HepG2 (cell line): Measurements from ENCODE around the gene GALNT15. TPM values are rescaled to one million over a fixed set of nuclear protein-coding genes. Genes with fewer than 3 reads are reported as not detected.

ENCODE experiments used
- ATAC-seq: fragments of 200-7000 bp; cut with Tn5 transposase; 3 replicates; pipeline ENCODE4 v1.9.1; 2020; ENCODE audit warnings: mild to moderate bottlenecking, moderate library complexity
- BruUV-seq: library from RNA; stranded (reverse); fragments of 400-500 nt; replicated peaks from 2 replicates; lab custom pipeline; 2021; lab: Mats Ljungman, UMichigan
- CTCF ChIA-PET: fragments of 300-600 bp; formaldehyde crosslinking; extraction: SDS; loops from one replicate; lab custom pipeline; 2021; ENCODE audit warnings: low total read pairs, inconsistent platforms, low intra/inter-chr PET ratio; lab: Yijun Ruan, JAX
- POLR2A ChIA-PET: fragments of 350-600 bp; sonication (Branson Sonifier 250); formaldehyde crosslinking; loops from one replicate; lab custom pipeline; 2020; ENCODE audit warnings: antibody characterized with exemption, inconsistent platforms; lab: Yijun Ruan, JAX
- DNase-seq: peaks from one replicate; pipeline ENCODE4 v3.0.0-alpha.2; 2015; ENCODE audit warnings: low spot score
- FAIRE-seq: peaks from 3 replicates; lab custom pipeline; 2011; peaks lifted over from hg19 to GRCh38; lab: Jason Lieb, UNC
- H2AFZ ChIP-seq: one replicate; pipeline ENCODE4 v1.6.1; 2011; ENCODE audit warnings: low read length, inconsistent platforms
- H3K27ac ChIP-seq: fragments of 300-600 bp; 3 replicates; pipeline ENCODE4 v1.8.0; 2011; ENCODE audit warnings: mixed run types, mild to moderate bottlenecking, mixed read lengths, low read length, inconsistent platforms; ENCODE audit not compliant: insufficient read depth; ENCODE audit errors: extremely low read length
- H3K27me3 ChIP-seq, 2 experiments: fragments of 200-600 bp in 1 of 2; 2 replicates in 1 of 2; 3 replicates in 1 of 2; pipeline versions ENCODE4 v1.6.0 to v1.8.0; 2011; ENCODE audit warnings: low read length in 2 of 2, mild to moderate bottlenecking in 2 of 2, moderate library complexity in 2 of 2, inconsistent platforms in 1 of 2; ENCODE audit not compliant: insufficient read depth in 2 of 2, control insufficient read depth in 1 of 2
- H3K36me3 ChIP-seq, 2 experiments: fragments of 200-600 bp in 1 of 2; replicated peaks in 1 of 2; 2 replicates in 1 of 2; 3 replicates in 1 of 2; pipeline versions ENCODE4 v1.5.1 to v1.8.0; 2011; ENCODE audit warnings: low read length in 2 of 2, inconsistent platforms in 1 of 2; ENCODE audit not compliant: insufficient read depth in 2 of 2, control insufficient read depth in 1 of 2
- H3K4me1 ChIP-seq: 2 replicates; pipeline ENCODE4 v1.5.1; 2012; ENCODE audit warnings: low read length, inconsistent platforms; ENCODE audit not compliant: insufficient read depth
- H3K4me2 ChIP-seq: 2 replicates; pipeline ENCODE4 v1.6.0; 2011; ENCODE audit warnings: low read depth, low read length, inconsistent platforms
- H3K4me3 ChIP-seq, 3 experiments: fragments of 200-600 bp in 1 of 3; sonication (generic), shearing (Covaris generic) in 1 of 3; replicated peaks in 1 of 3; 2 replicates each; pipeline ENCODE4 v1.5.1; 2011 to 2016; ENCODE audit warnings: low read length in 3 of 3, inconsistent platforms in 2 of 3, low read depth in 2 of 3, mild to moderate bottlenecking in 2 of 3, control low read depth in 1 of 3, mixed read lengths in 1 of 3; ENCODE audit not compliant: insufficient read depth in 1 of 3
- H3K79me2 ChIP-seq: one replicate; pipeline ENCODE4 v1.6.1; 2011; ENCODE audit warnings: low read length, inconsistent platforms; ENCODE audit not compliant: insufficient read depth
- H3K9ac ChIP-seq: 2 replicates; pipeline ENCODE4 v1.6.0; 2011; ENCODE audit warnings: mild to moderate bottlenecking, low read depth, low read length, inconsistent platforms; ENCODE audit not compliant: insufficient read depth
- H3K9me3 ChIP-seq: 2 replicates; pipeline ENCODE4 v1.5.1; 2012; ENCODE audit warnings: mild to moderate bottlenecking, low read length
- H4K20me1 ChIP-seq: 2 replicates; pipeline ENCODE4 v1.6.0; 2011; ENCODE audit warnings: inconsistent platforms, mild to moderate bottlenecking, low read length, moderate library complexity; ENCODE audit not compliant: insufficient read depth
- GATA4 ChIP-seq: sonication (generic); IDR thresholded peaks from 2 replicates; pipeline ENCODE4 v1.6.1; 2016; ENCODE audit warnings: antibody characterized with exemption, low read depth, borderline replicate concordance
- ZFX ChIP-seq: sonication (generic); formaldehyde crosslinking; IDR thresholded peaks from 2 replicates; pipeline ENCODE4 v1.4.0; 2020; ENCODE audit warnings: mild to moderate bottlenecking, low read depth, missing genetic modification reagents, moderate library complexity
- ZKSCAN1 ChIP-seq: fragments of 150-350 bp; IDR thresholded peaks from 2 replicates; pipeline ENCODE4 v1.6.1; 2014; ENCODE audit warnings: low read length
- ZNF124 ChIP-seq: sonication (generic); formaldehyde crosslinking; IDR thresholded peaks from 2 replicates; pipeline ENCODE4 v1.4.0; 2020; ENCODE audit warnings: missing genetic modification reagents
- ZNF207 ChIP-seq: fragments of 450-650 bp; IDR thresholded peaks from 2 replicates; pipeline ENCODE4 v1.6.1; 2016; ENCODE audit warnings: antibody characterized with exemption, borderline replicate concordance
- ZNF768 ChIP-seq: sonication (generic); formaldehyde crosslinking; IDR thresholded peaks from 2 replicates; pipeline ENCODE4 v1.4.0; 2020; ENCODE audit warnings: missing genetic modification reagents
- ZNF777 ChIP-seq: sonication (generic); formaldehyde crosslinking; IDR thresholded peaks from 2 replicates; pipeline ENCODE4 v1.4.0; 2020; ENCODE audit warnings: missing genetic modification reagents
- ZNF792 ChIP-seq: IDR thresholded peaks from 2 replicates; pipeline ENCODE4 v1.6.1; 2016
- WGBS: methylation state at CpG from one replicate; pipeline ENCODE4 v1.1.6; 2017; ENCODE audit warnings: low lambda C conversion rate; 5-methylcytosine and 5-hydroxymethylcytosine counted together
- in situ Hi-C: cut with HindIII; loops from 2 replicates; pipeline ENCODE4 v1.10.0; 2017; ENCODE audit warnings: low pct_unique_long_range_greater_than_20kb; ENCODE audit not compliant: extremely low pct_ligation_motif_present
- intact Hi-C: fragments of 100-400 bp; cut with micrococcal nuclease; formaldehyde crosslinking; loops from one replicate; pipeline ENCODE4 v1.10.0; 2022; ENCODE audit not compliant: unreplicated experiment
- polyA plus RNA-seq, 8 experiments: library from polyadenylated mRNA; depleted of rRNA in 3 of 8; stranded (reverse) in 7 of 8; unstranded in 1 of 8; fragments of >200 nt; fragmentation: Illumina TruSeq in 4 of 8; extraction: Trizol in 4 of 8; gene quantifications; 2 replicates each; pipeline versions ENCODE4 v1.2.1 to v1.2.3, GENCODE V29; 2011 to 2016; ENCODE audit warnings: low read depth in 4 of 8, missing spikeins in 1 of 8, mixed read lengths in 1 of 8; ENCODE audit not compliant: insufficient read depth in 1 of 8
- total RNA-seq, 5 experiments: library from RNA; depleted of rRNA; stranded (reverse); fragments of >200 nt; fragmentation: Illumina TruSeq; extraction: Trizol; gene quantifications; 2 replicates each; pipeline ENCODE4 v1.2.3, GENCODE V29; 2016; ENCODE audit warnings: low read depth in 1 of 5
- TF ChIP-seq, protein P1 (sequence below): sonication (generic); formaldehyde crosslinking; IDR thresholded peaks from 2 replicates; pipeline ENCODE4 v1.5.0; 2020; ENCODE audit warnings: mild to moderate bottlenecking, missing genetic modification reagents, borderline replicate concordance
- TF ChIP-seq, protein P2 (sequence below): sonication (generic); formaldehyde crosslinking; IDR thresholded peaks from 2 replicates; pipeline ENCODE4 v1.8.1; 2022; ENCODE audit warnings: low read depth, mild to moderate bottlenecking, missing genetic modification reagents

GALNT15 gene
- total and polyA plus RNA-seq, 2 of the 13 experiments (the other 11 are each of a cell fraction or from before 2014, with no cell fraction given) = 0.02 to 0.04 TPM

DNA sequence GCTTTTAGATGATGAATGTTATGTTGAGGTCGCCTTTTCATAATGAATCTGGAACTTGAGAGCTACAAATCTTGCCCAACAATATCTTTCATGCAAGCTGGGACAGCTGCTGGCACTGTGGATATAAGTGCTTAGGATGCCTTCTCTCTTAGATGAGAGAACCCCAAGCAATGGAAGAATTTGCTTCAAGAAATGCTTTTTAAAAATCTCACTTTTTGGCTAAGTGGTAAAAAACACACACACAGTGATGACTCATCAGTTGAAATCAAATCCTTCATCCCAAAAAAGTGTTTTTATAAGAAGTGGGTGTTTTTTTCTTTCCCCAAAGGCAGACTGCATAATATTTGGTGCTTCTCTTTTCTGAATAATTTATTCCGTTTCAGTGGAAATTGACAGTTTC lies 38.4 kb upstream of the GALNT15 start:
- H3K27me3 ChIP-seq = peaks cover 0 to 14% of the 10 kb centered on the region in 2 experiments; a peak in 2 of 5 replicates
- H3K4me3 ChIP-seq = no peak overlapping the region
- BruUV-seq = no TSS peak
- no peaks in the 10 kb centered on the region for H3K4me1 ChIP-seq
- ChIA-PET POLR2A (no interaction called here), CTCF (no interaction called here)
- no peak overlapping the region for H3K27ac ChIP-seq
- H3K9me3 ChIP-seq = no peaks in the 10 kb centered on the region
- no peak overlapping the region for H3K9ac ChIP-seq
- no peaks in the 10 kb centered on the region for H4K20me1 ChIP-seq
- H3K4me2 ChIP-seq = no peak overlapping the region
- no peaks in the 10 kb centered on the region for H3K36me3 ChIP-seq
- no peak for DNase-seq
- WGBS = 13% methylated on average over 2 of the region's 2 CpGs
- FAIRE-seq = no peak
- no peak for ATAC-seq
- H2AFZ ChIP-seq = no peak overlapping the region
- TF ChIP-seq ZFX (CRISPR knock-in tag) (no peak), GATA4 (no peak), ZKSCAN1 (no peak), ZNF768 (CRISPR knock-in tag) (no peak), ZNF792 (CRISPR knock-in tag) (no peak), ZNF777 (no peak), ZNF207 (no peak), ZNF124 (no peak)
- TF ChIP-seq, protein P1, sequence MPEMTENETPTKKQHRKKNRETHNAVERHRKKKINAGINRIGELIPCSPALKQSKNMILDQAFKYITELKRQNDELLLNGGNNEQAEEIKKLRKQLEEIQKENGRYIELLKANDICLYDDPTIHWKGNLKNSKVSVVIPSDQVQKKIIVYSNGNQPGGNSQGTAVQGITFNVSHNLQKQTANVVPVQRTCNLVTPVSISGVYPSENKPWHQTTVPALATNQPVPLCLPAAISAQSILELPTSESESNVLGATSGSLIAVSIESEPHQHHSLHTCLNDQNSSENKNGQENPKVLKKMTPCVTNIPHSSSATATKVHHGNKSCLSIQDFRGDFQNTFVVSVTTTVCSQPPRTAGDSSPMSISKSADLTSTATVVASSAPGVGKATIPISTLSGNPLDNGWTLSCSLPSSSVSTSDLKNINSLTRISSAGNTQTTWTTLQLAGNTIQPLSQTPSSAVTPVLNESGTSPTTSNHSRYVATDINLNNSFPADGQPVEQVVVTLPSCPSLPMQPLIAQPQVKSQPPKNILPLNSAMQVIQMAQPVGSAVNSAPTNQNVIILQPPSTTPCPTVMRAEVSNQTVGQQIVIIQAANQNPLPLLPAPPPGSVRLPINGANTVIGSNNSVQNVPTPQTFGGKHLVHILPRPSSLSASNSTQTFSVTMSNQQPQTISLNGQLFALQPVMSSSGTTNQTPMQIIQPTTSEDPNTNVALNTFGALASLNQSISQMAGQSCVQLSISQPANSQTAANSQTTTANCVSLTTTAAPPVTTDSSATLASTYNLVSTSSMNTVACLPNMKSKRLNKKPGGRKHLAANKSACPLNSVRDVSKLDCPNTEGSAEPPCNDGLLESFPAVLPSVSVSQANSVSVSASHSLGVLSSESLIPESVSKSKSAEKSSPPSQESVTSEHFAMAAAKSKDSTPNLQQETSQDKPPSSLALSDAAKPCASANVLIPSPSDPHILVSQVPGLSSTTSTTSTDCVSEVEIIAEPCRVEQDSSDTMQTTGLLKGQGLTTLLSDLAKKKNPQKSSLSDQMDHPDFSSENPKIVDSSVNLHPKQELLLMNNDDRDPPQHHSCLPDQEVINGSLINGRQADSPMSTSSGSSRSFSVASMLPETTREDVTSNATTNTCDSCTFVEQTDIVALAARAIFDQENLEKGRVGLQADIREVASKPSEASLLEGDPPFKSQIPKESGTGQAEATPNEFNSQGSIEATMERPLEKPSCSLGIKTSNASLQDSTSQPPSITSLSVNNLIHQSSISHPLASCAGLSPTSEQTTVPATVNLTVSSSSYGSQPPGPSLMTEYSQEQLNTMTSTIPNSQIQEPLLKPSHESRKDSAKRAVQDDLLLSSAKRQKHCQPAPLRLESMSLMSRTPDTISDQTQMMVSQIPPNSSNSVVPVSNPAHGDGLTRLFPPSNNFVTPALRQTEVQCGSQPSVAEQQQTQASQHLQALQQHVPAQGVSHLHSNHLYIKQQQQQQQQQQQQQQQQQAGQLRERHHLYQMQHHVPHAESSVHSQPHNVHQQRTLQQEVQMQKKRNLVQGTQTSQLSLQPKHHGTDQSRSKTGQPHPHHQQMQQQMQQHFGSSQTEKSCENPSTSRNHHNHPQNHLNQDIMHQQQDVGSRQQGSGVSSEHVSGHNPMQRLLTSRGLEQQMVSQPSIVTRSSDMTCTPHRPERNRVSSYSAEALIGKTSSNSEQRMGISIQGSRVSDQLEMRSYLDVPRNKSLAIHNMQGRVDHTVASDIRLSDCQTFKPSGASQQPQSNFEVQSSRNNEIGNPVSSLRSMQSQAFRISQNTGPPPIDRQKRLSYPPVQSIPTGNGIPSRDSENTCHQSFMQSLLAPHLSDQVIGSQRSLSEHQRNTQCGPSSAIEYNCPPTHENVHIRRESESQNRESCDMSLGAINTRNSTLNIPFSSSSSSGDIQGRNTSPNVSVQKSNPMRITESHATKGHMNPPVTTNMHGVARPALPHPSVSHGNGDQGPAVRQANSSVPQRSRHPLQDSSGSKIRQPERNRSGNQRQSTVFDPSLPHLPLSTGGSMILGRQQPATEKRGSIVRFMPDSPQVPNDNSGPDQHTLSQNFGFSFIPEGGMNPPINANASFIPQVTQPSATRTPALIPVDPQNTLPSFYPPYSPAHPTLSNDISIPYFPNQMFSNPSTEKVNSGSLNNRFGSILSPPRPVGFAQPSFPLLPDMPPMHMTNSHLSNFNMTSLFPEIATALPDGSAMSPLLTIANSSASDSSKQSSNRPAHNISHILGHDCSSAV (CRISPR knock-in tag) = no peak
- TF ChIP-seq, protein P2, sequence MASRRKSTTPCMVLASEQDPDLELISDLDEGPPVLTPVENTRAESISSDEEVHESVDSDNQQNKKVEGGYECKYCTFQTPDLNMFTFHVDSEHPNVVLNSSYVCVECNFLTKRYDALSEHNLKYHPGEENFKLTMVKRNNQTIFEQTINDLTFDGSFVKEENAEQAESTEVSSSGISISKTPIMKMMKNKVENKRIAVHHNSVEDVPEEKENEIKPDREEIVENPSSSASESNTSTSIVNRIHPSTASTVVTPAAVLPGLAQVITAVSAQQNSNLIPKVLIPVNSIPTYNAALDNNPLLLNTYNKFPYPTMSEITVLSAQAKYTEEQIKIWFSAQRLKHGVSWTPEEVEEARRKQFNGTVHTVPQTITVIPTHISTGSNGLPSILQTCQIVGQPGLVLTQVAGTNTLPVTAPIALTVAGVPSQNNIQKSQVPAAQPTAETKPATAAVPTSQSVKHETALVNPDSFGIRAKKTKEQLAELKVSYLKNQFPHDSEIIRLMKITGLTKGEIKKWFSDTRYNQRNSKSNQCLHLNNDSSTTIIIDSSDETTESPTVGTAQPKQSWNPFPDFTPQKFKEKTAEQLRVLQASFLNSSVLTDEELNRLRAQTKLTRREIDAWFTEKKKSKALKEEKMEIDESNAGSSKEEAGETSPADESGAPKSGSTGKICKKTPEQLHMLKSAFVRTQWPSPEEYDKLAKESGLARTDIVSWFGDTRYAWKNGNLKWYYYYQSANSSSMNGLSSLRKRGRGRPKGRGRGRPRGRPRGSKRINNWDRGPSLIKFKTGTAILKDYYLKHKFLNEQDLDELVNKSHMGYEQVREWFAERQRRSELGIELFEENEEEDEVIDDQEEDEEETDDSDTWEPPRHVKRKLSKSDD = no peak
- no peaks in the 10 kb centered on the region for H3K79me2 ChIP-seq
- intact Hi-C loops (no loop called here), in situ Hi-C loops (no loop called here)
